Colon (tissue), 2 donors: ENCODE results near the gene DOCK10.

ENCODE experiments used
- FAIRE-seq: peaks from 2 replicates; lab custom pipeline; 2012; peaks lifted over from hg19 to GRCh38; lab: Jason Lieb, UNC
- donor health status: control.
- donor health status: control.

DOCK10 gene

GRCh38 chr2:225011585-225011984 lies 30.7 kb downstream of the DOCK10 start:
- FAIRE-seq = no peak

GRCh38 chr2:225010804-225011203 lies 31.5 kb downstream of the DOCK10 start:
- FAIRE-seq = no peak

GRCh38 chr2:225009768-225010167 lies 32.5 kb downstream of the DOCK10 start:
- FAIRE-seq = no peak

GRCh38 chr2:225008935-225009334 lies 33.3 kb downstream of the DOCK10 start:
- no peak for FAIRE-seq

- no peak for FAIRE-seq
Measured at GRCh38 chr2:225008179-225008856, 34.0 kb downstream of the DOCK10 start.

GRCh38 chr2:225006730-225007129 lies 35.5 kb downstream of the DOCK10 start:
- FAIRE-seq = no peak

GRCh38 chr2:225004597-225004996 lies 37.7 kb downstream of the DOCK10 start:
- FAIRE-seq = no peak

GRCh38 chr2:225002656-225003045 lies 39.6 kb downstream of the DOCK10 start:
- FAIRE-seq = no peak

- no peak for FAIRE-seq
Measured at GRCh38 chr2:225002039-225002655, 40.1 kb downstream of the DOCK10 start.

GRCh38 chr2:224999754-225000153 lies 42.5 kb downstream of the DOCK10 start:
- FAIRE-seq = no peak

GRCh38 chr2:224999321-224999720 lies 42.9 kb downstream of the DOCK10 start:
- no peak for FAIRE-seq

- FAIRE-seq = no peak
Measured at GRCh38 chr2:224997802-224998201, 44.5 kb downstream of the DOCK10 start.

- no peak for FAIRE-seq
Measured at GRCh38 chr2:224995419-224995818, 46.8 kb downstream of the DOCK10 start.

- FAIRE-seq = no peak
Measured at GRCh38 chr2:224994242-224994823, 47.9 kb downstream of the DOCK10 start.

GRCh38 chr2:224990710-224991109 lies 51.6 kb downstream of the DOCK10 start:
- no peak for FAIRE-seq

GRCh38 chr2:224987733-224988132 lies 54.5 kb downstream of the DOCK10 start:
- no peak for FAIRE-seq

- FAIRE-seq = no peak
Measured at GRCh38 chr2:224986477-224986876, 55.8 kb downstream of the DOCK10 start.

- FAIRE-seq = no peak
Measured at GRCh38 chr2:224984637-224985036, 57.6 kb downstream of the DOCK10 start.

GRCh38 chr2:224983712-224984554 lies 58.3 kb downstream of the DOCK10 start:
- FAIRE-seq = no peak

- no peak for FAIRE-seq
Measured at GRCh38 chr2:224982910-224983711, 59.2 kb downstream of the DOCK10 start.

GRCh38 chr2:224982226-224982625 lies 60.0 kb downstream of the DOCK10 start:
- no peak for FAIRE-seq
